Left lung (tissue), 10 donors: Measurements from ENCODE around the gene PRDM5. TPM values are rescaled to one million over a fixed set of nuclear protein-coding genes. Genes with fewer than 3 reads are reported as not detected.
"Not testable (repeated sequence)": the region's sequence is repeated elsewhere in the genome, so short reads cannot be mapped to it uniquely, and the experiment has no call there.

ENCODE experiments used
- ATAC-seq: fragments of 200-7000 bp; cut with Tn5 transposase; one replicate; pipeline ENCODE4 v1.9.1; 2020; ENCODE audit warnings: moderate library complexity
- DNase-seq, 4 donors: peaks; one replicate each; pipeline ENCODE4 v3.0.0-alpha.2; 2013 to 2020
- H3K27ac ChIP-seq, 2 donors: fragments of 200-600 bp; sonication (generic) in 1 of 2; one replicate each; pipeline versions ENCODE4 v1.5.0 to v1.8.0; 2020 to 2021
- H3K27me3 ChIP-seq, 2 donors: fragments of 200-600 bp; sonication (generic) in 1 of 2; one replicate each; pipeline versions ENCODE4 v1.5.0 to v1.8.0; 2020 to 2021
- H3K36me3 ChIP-seq, 2 donors: fragments of 200-600 bp; sonication (generic) in 1 of 2; one replicate each; pipeline versions ENCODE4 v1.5.0 to v1.8.0; 2020 to 2021
- H3K4me1 ChIP-seq, 2 donors: fragments of 200-600 bp; one replicate each; pipeline ENCODE4 v1.8.0; 2021
- H3K4me3 ChIP-seq, 2 donors: fragments of 200-600 bp; sonication (generic) in 1 of 2; one replicate each; pipeline versions ENCODE4 v1.5.0 to v1.8.0; 2020 to 2021; ENCODE audit warnings: mild to moderate bottlenecking in 1 of 2
- H3K9me3 ChIP-seq, 2 donors: fragments of 200-600 bp; sonication (generic) in 1 of 2; one replicate each; pipeline versions ENCODE4 v1.5.0 to v1.8.0; 2020 to 2021
- CTCF ChIP-seq, 2 donors: fragments of 200-600 bp; sonication (generic) in 1 of 2; IDR thresholded peaks; one replicate each; pipeline versions ENCODE4 v1.5.0 to v1.8.0; 2021; ENCODE audit warnings: antibody characterized with exemption in 2 of 2
- intact Hi-C, 2 donors: fragments of 100-400 bp; cut with DNase I; formaldehyde crosslinking; loops; one replicate each; pipeline versions ENCODE4 v1.11.2 to v1.14.2; 2022
- polyA plus RNA-seq, 6 donors: library from polyadenylated mRNA; unstranded; fragments of 120-200 nt; gene quantifications; one replicate each; pipeline ENCODE4 v1.2.1, GENCODE V29; 2013; ENCODE audit not compliant: insufficient read length in 6 of 6
- total RNA-seq, 2 donors: library from RNA; stranded (reverse); fragmentation: NEBNext Ultra II Directional; extraction: Animal tissue kit (Norgen Biotek cat#: 25700); gene quantifications; one replicate each; pipeline ENCODE4 v1.2.1, GENCODE V29; 2021
- donor health status: DM: no; HTN: yes; CAD: no.
- donor health status: DM: no; HTN: no; CAD: no.

The PRDM5 gene
- total and polyA plus RNA-seq, 8 donors, result 12.1 to 35.1 (median 30.3) TPM

- intact Hi-C loops, result no loop called here
- Histone ChIP-seq H3K4me1 (no peaks in the 10 kb centered on the region), H3K9me3 (peaks cover 0 to 11% of the 10 kb centered on the region in 2 donors), H3K4me3 (no peak overlapping the region), H3K27ac (no peak overlapping the region), H3K36me3 (peaks cover 0 to 12% of the 10 kb centered on the region in 2 donors), H3K27me3 (no peaks in the 10 kb centered on the region)
- TF ChIP-seq CTCF (IDR thresholded peaks at IDR 0.05), result no peak
- ATAC-seq (no peak), DNase-seq (no peak)
Observed at GRCh38 chr4:120750152-120750525, 172.4 kb downstream of the PRDM5 start.

- no peak for TF ChIP-seq CTCF (IDR thresholded peaks at IDR 0.05)
- ATAC-seq (no peak), DNase-seq (peak in 1 of 4 donors; percentile 32)
- H3K27me3 ChIP-seq, result no peaks in the 10 kb centered on the region
- no peak overlapping the region for H3K27ac ChIP-seq
- intact Hi-C loops, result no loop called here
- no peak overlapping the region for H3K4me3 ChIP-seq
- peaks cover 0 to 11% of the 10 kb centered on the region in 2 donors for H3K9me3 ChIP-seq
- H3K36me3 ChIP-seq, result peaks cover 0 to 12% of the 10 kb centered on the region in 2 donors
- no peaks in the 10 kb centered on the region for H3K4me1 ChIP-seq
Observed at GRCh38 chr4:120749445-120750151, 172.9 kb downstream of the PRDM5 start.

- DNase-seq, H3K36me3 ChIP-seq, H3K27me3 ChIP-seq, intact Hi-C loops, H3K4me1 ChIP-seq, H3K4me3 ChIP-seq, H3K27ac ChIP-seq, H3K9me3 ChIP-seq, ATAC-seq: not testable (repeated sequence)
Observed at GRCh38 chr4:120741636-120742035, 180.9 kb downstream of the PRDM5 start.

- H3K9me3 ChIP-seq, result no peaks in the 10 kb centered on the region
- H3K27ac ChIP-seq, result no peak overlapping the region
- no peaks in the 10 kb centered on the region for H3K4me1 ChIP-seq
- intact Hi-C loops, result no loop called here
- ATAC-seq (no peak), DNase-seq (no peak)
- no peak for TF ChIP-seq CTCF (IDR thresholded peaks at IDR 0.05)
- H3K27me3 ChIP-seq, result no peaks in the 10 kb centered on the region
- peaks cover 0 to 7% of the 10 kb centered on the region in 2 donors for H3K36me3 ChIP-seq
- no peak overlapping the region for H3K4me3 ChIP-seq
Observed at GRCh38 chr4:120736312-120736711, 186.2 kb downstream of the PRDM5 start.

GRCh38 chr4:120733968-120734367 is 188.6 kb downstream of the PRDM5 start:
- intact Hi-C loops, result no loop called here
- no peak overlapping the region for H3K4me3 ChIP-seq
- DNase-seq (no peak), ATAC-seq (no peak)
- no peak for TF ChIP-seq CTCF (IDR thresholded peaks at IDR 0.05)
- H3K9me3 ChIP-seq, result no peaks in the 10 kb centered on the region
- H3K36me3 ChIP-seq, result peaks cover 0 to 7% of the 10 kb centered on the region in 2 donors
- no peak overlapping the region for H3K27ac ChIP-seq
- no peaks in the 10 kb centered on the region for H3K27me3 ChIP-seq
- no peaks in the 10 kb centered on the region for H3K4me1 ChIP-seq

DNA sequence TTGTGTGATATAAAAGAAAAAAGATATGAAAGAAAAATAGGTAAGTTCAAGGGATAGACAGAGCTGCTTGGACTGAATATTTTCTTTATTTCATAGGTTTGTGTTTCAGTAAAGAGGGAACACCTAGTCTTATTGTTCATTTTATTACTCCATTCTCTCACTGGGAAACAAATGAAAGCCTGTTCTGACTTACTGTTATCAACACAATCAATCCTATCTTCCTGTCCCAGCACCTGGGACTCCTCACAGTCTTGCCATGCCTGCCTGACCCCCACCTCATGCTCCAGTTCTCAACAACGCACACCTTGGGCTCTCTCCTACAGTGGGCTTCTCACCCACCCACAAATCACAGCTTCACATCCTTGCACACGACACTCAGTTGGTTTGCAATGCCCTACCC is 189.5 kb downstream of the PRDM5 start:
- no peak for ATAC-seq
- no peak for DNase-seq
- intact Hi-C loops, result no loop called here
- H3K36me3 ChIP-seq, result peaks cover 0 to 7% of the 10 kb centered on the region in 2 donors
- no peaks in the 10 kb centered on the region for H3K27me3 ChIP-seq
- H3K27ac ChIP-seq, result no peak overlapping the region
- no peaks in the 10 kb centered on the region for H3K4me1 ChIP-seq
- no peak overlapping the region for H3K4me3 ChIP-seq
- TF ChIP-seq CTCF (IDR thresholded peaks at IDR 0.05), result no peak
- H3K9me3 ChIP-seq, result no peaks in the 10 kb centered on the region
